Ovary (tissue), 3 donors: ENCODE measurements around the gene AKAP9.
"Not testable (repeated sequence)": the region's sequence is repeated elsewhere in the genome, so short reads cannot be mapped to it uniquely, and the experiment has no call there.

Source experiments
- CTCF ChIP-seq, 3 donors: fragments of 450-650 bp in 2 of 3; fragments of 200-600 bp in 1 of 3; IDR thresholded peaks; one replicate each; pipeline versions ENCODE4 v1.5.1 to v1.8.0; 2016 to 2022; ENCODE audit warnings: antibody characterized with exemption in 3 of 3, mild to moderate bottlenecking in 1 of 3
- POLR2A ChIP-seq: fragments of 450-650 bp; IDR thresholded peaks from one replicate; pipeline ENCODE4 v1.6.1; 2017; ENCODE audit warnings: antibody characterized with exemption, mild to moderate bottlenecking, moderate library complexity
- donor health status: DM: no; HTN: no; CAD: no.

- TF ChIP-seq CTCF (IDR thresholded peaks at IDR 0.05); POLR2A: not testable (repeated sequence)
Observed at GRCh38 chr7:92142791-92143190, 202.1 kb downstream of the AKAP9 start.
